HG03457 (cell line): ENCODE measurements around the gene DOK5.

Experiments used
- ATAC-seq: cut with Tn5 transposase; IDR thresholded peaks from one replicate; pipeline ENCODE4 v1.9.1; 2021; ENCODE audit warnings: moderate number of reproducible peaks; ENCODE audit not compliant: unreplicated experiment

The DOK5 gene

DNA sequence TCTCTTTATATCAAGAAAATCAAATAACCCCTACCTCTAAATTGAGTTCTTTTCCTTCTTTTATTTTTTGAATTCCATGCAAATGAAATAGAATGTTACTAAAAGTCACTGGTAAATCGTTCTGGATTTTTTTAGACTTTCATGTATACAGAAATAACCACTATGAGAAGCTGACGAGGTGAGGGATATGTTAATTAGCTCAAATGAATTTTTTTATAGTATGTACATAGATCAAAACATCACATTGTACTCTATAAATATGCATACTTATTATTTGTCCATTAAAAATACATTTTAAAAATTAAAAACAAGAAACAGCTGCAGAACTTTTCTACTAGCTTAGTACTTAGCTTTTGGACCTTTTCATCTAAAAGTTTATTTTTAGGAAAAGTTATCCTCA, 165.4 kb downstream of the DOK5 start:
- no peak for ATAC-seq

DNA sequence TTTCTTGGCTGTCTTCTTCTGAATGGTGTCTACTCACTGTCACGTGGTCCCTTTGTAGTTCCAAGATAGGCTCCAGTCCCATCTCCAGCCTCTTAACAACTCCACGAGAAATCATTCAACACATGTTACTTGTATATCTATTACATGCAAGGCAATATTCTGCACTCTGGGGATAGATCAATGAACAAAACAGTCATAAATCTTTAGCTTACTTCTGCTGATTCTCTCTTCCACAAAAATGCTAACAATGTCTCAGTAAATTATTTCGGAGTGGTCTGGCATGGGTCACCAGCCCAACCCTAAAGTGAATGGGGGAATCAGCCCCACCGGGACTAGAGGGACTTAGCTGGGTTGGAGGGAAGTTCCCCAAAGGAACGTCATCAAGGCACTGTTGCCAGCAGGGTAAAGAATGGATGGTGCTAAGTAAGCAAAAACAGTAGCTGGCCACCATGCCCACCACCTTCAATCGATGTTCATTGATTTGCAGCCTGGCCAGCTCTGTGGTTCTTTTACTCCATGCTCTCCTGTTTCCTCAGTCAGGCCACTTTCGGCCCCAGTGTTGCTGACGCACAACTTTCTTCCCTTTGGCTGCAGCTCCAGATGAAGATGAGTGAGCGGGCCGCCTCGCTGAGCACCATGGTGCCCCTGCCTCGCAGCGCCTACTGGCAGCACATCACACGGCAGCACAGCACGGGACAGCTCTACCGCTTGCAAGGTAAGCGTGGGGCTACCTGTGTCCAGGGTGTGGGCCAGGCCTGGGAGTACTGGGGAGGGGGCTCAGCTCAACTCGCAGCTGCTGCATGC, 167.7 kb downstream of the DOK5 start:
- no peak for ATAC-seq

DNA sequence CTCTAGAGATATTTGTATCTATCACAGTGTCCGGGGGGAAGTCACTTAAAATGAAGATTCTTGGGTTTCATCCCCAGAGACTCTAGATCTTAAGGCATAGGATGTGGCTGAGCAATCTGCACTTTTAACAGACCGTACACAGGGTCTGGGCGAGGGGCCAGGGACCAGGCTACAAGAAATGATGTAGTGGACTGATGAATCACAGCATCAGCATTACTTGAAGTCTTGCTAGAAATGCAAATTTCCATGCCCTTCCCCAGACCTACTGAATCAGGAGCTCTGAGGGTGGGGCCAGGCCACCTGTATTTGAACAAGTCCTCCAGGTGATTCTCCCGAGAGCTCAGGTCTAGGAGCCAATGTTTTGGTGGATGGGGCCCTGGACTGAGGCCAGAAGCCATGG, 168.4 kb downstream of the DOK5 start:
- no peak for ATAC-seq

DNA sequence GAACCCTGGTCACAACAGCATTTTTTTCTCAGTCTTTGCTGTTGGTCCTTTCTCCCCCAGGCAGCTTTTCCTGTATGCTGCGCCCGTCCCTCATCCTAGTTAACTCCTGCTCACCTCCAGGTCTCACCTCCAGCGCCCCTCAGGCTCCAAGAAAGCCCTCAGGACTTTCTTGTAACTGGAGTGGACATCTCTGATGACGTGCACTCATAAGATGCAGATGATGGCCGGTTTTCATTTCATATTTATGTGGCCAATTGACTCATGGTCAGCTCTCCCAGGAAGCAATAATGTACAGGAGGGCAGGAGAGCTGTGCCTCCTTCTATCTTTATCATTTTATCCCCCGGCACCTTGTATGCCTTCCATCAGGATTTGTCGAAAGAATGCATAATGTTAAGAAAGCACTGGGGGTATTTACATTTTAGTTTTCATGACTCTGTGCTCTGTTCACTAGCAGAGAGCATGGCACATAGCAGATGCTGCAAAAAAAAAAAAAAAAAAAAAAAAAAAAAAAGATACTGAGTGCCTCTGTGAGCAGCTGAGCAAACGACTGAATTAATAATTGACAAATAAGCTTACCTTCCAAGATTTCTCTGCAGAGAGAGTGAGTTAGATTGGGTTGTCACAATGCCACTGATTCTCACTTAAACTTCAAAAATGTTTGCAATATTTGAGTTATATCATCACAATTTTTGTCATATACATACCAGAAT, 170.2 kb downstream of the DOK5 start:
- ATAC-seq: no peak

DNA sequence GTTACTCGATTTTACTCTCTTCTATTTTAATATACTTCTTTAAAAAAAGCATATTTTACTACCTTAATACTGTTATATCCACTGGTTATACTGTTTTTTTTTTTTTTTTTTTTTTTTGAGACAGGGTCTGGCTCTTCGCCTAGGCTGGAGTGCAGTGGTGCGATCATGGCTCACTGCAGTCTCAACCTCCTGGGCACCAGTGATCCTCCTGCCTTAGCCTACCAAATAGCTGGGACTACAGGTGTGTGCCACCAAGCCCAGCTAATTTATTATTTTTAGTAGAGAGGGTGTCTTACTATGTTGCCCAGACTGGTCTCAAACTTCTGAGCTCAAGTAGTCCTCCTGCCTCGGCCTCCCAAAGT, 170.7 kb downstream of the DOK5 start:
- no peak for ATAC-seq

DNA sequence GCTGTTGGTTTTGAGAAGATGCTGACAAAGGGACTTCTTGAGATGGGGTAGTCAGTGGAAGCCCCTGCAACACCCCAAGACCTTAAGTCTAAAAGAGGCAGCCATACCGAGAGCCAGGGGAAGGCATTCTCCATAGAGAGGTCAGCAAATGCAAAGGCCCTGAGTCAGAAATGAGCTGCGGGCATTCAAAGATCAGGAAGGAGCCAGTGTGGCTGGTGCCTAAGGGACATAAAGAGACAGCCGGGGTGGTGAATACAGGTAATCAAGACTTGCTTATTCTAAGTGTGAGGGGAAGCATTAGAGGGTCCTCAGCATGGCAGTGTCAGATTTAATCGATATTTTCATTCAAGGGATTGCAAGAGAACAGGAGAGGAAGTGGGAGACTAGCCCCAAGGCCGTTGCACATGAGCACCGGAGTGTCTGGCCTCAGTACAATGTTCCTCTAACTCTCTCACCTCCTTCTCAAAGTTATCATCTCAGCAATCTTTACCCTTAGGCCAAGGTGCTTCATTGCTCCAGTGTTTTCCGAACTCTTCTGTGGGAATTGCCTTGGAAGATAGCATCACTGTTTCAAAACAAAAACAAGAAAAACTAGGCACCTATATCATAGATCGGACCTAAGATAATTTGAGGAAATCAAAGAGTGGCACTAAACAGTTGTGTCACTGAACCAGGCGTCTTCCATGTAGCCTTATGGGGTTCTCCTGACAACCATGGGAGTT, 173.2 kb downstream of the DOK5 start:
- no peak for ATAC-seq

DNA sequence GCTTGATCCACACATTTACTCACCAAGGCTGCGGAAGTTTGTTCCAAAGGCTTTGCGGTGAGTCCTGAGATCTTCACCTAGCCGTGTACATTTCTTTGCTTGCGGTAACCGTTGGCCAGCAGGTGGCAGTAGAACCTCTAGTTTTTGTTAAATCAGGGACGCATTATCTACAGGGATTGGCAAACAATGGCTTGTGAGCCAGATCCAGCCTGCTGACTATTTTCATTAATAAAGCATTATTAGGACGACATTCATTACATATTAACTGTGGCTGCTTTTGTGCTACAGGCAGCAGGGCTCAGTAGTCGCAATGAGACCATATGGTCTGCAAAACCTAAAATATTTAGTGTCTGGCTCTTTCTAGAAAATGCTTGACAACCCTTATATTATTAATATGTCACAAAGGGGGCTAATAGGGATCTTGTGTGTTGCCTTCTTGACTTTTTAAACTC, 174.1 kb downstream of the DOK5 start:
- ATAC-seq: no peak

DNA sequence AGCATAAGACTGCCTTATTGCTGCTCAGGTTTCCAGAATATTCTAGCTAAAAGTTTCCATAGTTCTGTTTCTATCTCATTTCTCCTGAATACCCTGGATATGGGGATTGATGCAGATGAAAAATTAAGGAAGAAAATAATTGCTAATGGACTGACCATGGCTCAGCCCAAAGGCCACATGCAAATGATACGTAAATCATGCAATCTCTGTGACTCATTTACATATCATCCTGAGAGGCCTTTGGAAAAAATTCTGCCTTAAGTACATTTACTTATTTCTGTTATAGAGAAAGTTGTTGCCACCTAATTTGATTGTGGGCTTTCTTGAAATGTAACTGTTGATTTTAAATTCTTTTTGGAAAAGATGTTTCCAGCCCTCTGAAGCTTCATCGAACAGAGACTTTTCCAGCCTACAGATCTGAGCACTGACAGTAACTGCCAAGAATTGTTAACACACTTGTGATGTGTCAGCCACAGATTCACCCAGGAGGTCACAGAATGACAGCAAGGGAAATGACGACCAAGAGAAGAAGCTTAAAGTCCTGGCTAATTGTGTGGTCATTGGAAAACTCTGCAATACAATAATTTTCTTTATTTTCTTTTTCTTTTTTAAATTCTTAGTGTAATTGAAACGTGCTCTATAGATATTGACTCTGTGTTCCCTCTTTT, 174.8 kb downstream of the DOK5 start:
- no peak for ATAC-seq

DNA sequence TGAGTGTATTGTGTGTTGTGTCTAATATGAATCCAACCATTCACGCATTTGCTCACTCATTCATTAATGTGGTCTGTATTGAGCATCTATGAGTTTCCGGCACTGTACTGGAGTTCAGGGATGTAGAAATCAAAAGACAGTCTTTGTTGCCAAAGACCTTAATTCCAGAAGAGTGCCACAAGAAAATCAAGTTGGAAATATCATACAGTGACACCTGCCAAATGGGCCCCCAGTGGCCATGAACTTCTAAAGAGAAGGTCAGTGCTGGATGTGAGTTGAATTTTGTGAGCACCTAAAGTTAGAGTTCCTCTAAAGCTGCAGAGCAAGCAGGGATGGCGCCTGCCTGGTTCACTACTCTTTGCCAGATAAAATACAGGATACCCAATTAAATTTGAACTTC, 175.9 kb downstream of the DOK5 start:
- no peak for ATAC-seq

DNA sequence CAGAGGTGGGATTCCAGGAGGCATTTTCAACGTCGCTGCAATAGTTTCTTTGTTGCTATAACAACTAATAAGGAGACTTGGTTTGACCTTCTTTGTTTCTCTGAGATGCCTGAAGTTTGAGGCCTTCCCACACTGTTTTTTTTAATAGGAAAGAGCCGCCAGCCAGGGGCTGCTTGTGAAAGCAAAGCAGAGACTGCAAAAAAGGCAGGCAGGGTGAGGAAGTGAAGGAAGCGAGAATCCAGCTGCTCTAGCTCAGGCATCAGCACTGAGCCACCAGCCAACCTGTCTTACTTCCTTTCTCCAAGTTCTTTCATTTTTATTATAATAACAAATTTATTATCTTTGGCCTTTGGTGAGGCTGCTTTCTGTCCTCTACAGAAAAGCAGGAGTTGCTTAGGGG, 179.1 kb downstream of the DOK5 start:
- ATAC-seq: no peak

DNA sequence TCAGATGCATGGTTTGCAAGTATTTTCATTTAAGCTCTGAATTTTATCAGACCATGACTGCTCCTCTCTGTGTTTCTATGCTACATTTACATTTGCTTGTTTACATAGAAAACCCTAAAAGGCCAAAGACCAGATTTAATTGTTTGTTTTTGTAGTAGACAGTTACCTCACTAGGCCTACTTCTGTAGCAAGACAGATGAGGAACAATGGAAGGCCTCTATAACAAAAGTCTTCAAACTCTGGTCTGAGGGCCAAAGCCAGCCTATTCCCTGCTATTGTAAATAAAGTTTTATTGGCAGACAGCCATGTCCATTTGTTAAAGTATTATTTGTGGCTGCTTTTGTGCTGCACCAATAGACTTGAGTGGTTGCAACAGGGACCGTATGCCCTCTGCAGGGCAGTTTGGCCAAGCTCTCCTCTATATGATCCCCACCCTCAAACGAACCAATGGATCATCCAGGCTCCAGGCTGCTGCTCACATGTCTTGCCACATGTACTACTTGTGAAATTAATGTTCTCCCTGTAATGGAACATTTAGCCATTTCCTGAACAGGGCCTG, 182.0 kb downstream of the DOK5 start:
- ATAC-seq: no peak

DNA sequence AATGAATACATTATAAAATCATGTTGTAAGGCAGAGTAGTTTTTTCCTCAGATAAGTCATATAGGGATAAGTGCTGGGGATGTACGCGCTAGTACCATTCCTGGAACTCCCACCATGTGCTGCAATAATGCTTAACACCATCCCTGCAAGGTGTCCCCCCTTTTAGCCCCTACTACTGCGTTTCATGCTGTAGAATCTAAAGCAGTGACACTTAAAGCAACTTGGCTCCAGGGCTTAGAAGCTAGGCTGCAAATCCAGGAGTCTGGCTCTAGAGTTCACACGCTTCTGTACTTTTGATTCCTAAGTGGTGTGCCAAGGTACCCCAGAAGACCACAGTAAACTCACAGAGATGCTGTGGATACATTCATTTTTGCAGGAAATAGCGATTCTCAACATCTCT, 183.1 kb downstream of the DOK5 start:
- no peak for ATAC-seq

DNA sequence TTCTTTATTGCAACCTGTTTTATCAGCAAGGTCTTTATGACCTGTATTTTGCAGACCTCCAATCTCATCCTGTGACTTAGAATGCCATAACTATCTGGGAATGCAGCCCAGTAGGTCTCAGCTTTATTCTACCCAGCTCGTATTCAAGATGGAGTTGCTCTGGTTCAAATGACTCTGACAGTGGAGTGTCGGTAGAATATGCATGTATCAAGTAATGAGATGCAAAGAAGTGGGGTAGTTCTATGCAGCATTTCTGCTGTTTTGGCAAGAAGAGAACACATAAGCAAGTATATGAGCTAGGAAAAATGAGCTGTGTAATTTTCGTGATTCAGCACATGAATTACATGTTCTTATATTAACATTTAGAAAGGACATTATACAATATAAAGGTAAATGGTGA, 185.9 kb downstream of the DOK5 start:
- no peak for ATAC-seq

DNA sequence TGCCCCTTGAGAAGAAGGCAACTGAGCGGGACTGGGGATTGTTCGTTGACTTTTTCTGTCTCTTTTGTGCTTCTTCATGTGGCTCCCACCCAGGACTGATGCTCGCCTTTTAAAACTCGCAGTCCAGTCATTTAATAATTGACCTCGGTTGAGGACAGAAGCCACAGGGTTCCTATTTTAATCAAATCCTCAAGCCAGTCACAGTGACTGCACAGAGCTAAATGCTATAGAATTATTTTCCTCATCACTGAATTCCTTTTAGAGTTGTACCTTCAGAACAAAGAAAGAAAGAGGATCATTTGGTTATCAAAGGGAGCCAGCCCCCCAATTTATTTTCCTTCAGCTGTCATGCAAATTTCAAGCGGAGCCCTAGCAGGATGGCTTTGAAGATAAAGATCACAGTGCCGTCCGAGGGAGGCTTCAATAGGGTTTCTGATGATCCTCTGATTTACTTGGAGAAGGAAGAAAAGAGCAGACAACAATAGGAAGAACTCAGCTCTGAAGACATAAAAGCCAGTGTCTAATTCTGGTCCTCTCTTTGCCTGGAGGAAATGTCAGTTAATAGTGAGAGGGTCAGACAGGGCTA, 186.6 kb downstream of the DOK5 start:
- no peak for ATAC-seq

DNA sequence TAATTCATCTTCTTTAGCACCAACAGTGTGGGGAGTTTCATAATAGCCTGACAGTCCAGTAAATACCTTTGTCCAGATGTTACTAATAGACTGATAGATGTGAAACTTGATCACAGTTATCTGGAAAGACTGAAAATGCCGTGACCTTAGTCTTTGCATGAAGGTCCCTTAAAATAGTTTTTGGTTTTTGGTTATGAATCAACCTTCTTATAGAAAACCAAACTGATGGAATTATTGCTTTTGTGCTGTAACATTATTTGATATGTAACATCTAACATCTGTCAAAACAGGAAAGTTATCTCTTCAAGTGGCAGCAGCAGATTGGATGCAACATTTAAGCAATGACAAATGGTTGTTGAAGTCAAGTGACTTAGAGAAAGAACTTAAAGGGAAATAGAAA, 190.4 kb downstream of the DOK5 start:
- no peak for ATAC-seq

DNA sequence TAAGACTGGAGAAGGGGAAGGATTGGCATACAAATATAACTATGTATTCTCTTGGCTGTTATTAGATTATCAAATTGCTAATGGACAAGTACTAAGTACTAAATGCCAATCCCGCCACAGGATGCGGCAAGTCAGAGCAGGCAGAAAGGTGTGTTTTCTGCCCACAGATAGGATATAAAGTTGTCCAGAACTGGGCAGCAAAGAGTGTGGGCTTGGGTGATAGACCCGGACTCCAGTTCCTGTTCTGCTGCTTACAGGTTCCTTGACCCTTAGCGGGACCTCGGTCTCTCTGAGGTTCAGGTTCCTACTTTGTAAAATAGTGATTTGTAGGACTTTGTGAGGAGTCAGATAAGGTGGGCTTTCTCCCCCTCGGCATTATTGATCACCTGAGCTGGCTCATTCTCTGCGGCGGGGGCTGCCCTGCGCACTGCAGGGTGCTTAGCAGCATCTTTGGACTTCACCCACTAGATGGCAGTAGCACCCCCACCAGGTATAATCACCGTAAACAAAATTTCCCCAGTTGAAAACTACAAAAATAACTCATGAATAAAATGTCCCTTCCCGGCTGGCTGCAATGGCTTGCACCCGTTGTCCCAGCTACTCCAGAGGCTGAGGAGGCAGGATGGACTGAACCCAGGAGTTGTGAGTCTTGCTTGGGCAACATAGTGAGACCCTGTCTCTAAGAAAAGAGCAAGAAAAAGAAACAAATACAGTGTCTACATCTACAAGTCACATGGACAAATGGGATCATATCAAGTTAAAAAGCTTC, 193.1 kb downstream of the DOK5 start:
- no peak for ATAC-seq

DNA sequence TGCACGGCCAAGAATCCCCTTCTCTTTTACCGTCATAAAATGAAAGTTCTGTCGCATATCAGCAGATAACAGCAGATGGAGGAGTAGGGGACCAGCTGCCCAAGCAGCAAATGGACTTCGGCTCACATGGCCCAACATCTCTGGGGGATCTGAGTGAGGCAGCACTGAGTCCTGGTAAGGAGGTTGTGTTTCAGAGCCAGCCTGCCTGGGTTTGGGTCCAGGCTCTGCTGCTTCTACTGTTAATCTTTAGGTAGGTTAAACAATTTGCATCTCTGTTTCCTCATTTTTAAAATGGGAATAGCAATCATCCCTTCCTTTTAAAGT, 193.6 kb downstream of the DOK5 start:
- no peak for ATAC-seq

DNA sequence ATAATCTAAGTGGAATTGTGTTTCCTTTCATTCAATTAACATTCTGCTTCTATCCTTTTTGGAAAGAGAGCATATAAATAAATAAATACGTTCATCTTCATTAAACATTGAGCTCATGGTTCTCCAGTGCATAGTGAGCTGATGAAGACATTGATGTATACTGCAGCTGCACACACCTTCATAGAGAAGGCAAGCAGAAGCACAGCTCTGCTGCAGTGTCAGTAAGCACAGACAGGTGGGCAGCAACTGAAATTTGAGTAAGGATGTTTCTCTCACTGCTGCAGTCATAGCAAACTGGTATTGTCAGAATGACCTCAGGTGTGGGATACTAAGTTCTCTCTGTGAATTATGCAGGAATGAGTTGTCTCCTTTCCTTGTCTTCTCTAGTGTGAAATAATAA, 202.9 kb downstream of the DOK5 start:
- no peak for ATAC-seq

DNA sequence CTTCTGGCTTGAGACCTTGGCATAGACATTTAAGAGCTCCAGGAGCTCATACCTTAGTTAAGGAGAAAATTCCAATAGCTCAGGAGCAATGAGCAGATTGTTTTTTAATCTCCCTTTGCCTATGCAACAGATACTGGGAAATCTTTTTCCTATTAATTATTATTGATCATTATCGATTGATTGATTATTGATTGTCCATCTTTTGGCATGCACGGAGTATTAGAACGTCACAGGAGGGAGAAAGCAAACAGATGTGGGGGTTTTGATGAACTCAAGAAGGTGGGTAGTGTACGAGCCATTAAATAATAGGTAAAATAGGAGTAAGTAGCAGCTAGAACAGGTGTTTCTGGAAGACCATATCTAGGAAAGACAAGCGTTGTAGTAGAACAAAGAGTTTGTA, 205.0 kb downstream of the DOK5 start:
- ATAC-seq: no peak
